ENCODE results near the gene PICK1. TPM values are rescaled to one million over a fixed set of nuclear protein-coding genes. Genes with fewer than 3 reads are reported as not detected.

PICK1 gene
- polyA plus RNA-seq, 1 donor from 2014 or later: 101 TPM

DNA sequence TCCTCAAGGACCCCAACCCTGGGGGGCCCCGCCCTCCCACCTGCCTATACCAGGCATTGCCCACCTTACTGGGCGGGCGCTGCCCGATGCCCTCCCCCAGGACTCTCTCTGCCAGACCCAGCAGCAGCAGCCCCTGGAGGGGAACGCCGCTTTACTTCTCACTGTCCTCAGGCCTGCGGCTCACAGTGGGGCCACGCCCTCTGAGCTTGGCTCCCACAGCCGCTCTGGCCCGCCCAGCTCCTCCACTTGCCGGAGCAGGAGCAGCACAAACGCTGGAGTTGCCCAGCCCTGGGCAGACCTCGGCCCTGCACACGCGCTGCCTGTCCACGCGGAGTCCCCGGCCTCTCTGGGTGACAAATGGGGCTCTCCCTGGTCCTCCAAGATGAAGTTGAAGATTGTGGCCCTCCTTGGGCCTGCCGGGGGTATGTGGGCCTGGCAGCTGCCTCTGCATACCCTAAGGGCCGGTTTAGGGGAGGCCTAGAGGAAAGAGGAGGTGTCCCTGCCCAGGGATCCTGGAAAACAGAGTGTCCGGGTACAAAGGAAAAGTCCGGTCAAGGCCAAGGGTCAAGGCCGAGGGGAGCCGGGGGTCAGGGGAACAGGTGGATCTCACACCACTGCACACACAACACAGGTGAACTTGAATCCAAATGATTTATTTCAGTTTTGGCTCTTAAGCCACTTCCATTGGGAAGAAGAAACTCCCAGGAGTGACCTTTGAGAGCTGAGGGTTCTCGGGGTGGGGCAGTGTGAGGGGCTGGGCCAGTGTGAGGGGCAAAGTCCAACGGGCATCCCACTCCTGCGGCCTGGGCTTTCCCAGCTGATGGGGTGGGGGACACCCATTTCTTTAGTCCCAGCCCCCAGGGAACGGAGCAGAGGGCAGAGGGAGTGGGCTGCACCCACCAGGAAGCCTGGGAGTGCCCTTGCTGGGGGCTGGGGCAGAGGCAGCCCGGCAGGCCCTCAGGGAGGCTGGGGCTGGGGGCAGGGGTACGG lies 54.0 kb downstream of the PICK1 start:
- Histone ChIP-seq H3K27me3 (ENCODE audit: insufficient read depth, low read depth, low read length) (no peaks in the 10 kb centered on the region), H3K79me2 (replicated peaks; ENCODE audit: insufficient read depth, low read length) (no peaks in the 10 kb centered on the region), H3K9me3 (ENCODE audit: low read length) (no peaks in the 10 kb centered on the region), H3F3A (ENCODE audit: insufficient read depth, low read length, poor library complexity, severe bottlenecking) (no peaks in the 10 kb centered on the region), H2AFZ (ENCODE audit: low read depth, low read length) (no peak overlapping the region), H4K20me1 (ENCODE audit: insufficient read depth) (no peaks in the 10 kb centered on the region), H3K9me2 (ENCODE audit: insufficient read depth, low read length) (no peaks in the 10 kb centered on the region), H3K4me2 (ENCODE audit: low read length) (no peak overlapping the region), H3K9ac (ENCODE audit: low read length) (no peak overlapping the region), H3K36me3 (ENCODE audit: insufficient read depth, low read length) (no peaks in the 10 kb centered on the region), H3K4me3 (ENCODE audit: low read length) (no peak overlapping the region), H3K27ac (ENCODE audit: low read length) (no peak overlapping the region)
- no peak for TF ChIP-seq EZH2 (IDR thresholded peaks at IDR 0.05; ENCODE audit: borderline replicate concordance, insufficient read depth, low read length, poor library complexity, severe bottlenecking)
- TF ChIP-seq POLR2AphosphoS5 (IDR thresholded peaks at IDR 0.05): no peak
- TF ChIP-seq, protein P1, sequence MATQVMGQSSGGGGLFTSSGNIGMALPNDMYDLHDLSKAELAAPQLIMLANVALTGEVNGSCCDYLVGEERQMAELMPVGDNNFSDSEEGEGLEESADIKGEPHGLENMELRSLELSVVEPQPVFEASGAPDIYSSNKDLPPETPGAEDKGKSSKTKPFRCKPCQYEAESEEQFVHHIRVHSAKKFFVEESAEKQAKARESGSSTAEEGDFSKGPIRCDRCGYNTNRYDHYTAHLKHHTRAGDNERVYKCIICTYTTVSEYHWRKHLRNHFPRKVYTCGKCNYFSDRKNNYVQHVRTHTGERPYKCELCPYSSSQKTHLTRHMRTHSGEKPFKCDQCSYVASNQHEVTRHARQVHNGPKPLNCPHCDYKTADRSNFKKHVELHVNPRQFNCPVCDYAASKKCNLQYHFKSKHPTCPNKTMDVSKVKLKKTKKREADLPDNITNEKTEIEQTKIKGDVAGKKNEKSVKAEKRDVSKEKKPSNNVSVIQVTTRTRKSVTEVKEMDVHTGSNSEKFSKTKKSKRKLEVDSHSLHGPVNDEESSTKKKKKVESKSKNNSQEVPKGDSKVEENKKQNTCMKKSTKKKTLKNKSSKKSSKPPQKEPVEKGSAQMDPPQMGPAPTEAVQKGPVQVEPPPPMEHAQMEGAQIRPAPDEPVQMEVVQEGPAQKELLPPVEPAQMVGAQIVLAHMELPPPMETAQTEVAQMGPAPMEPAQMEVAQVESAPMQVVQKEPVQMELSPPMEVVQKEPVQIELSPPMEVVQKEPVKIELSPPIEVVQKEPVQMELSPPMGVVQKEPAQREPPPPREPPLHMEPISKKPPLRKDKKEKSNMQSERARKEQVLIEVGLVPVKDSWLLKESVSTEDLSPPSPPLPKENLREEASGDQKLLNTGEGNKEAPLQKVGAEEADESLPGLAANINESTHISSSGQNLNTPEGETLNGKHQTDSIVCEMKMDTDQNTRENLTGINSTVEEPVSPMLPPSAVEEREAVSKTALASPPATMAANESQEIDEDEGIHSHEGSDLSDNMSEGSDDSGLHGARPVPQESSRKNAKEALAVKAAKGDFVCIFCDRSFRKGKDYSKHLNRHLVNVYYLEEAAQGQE (IDR thresholded peaks at IDR 0.05; ENCODE audit: borderline replicate concordance): no peak
- no peak for TF ChIP-seq RAD21 (conservative IDR thresholded peaks at IDR 0.05)
- no peak for TF ChIP-seq MXI1 (conservative IDR thresholded peaks at IDR 0.05; ENCODE audit: poor library complexity, severe bottlenecking)
- no peak for TF ChIP-seq TAF1 (IDR thresholded peaks at IDR 0.05; ENCODE audit: low read depth)
- no peak for TF ChIP-seq EP300 (conservative IDR thresholded peaks at IDR 0.05; ENCODE audit: poor library complexity, severe bottlenecking)
- TF ChIP-seq, protein P2, sequence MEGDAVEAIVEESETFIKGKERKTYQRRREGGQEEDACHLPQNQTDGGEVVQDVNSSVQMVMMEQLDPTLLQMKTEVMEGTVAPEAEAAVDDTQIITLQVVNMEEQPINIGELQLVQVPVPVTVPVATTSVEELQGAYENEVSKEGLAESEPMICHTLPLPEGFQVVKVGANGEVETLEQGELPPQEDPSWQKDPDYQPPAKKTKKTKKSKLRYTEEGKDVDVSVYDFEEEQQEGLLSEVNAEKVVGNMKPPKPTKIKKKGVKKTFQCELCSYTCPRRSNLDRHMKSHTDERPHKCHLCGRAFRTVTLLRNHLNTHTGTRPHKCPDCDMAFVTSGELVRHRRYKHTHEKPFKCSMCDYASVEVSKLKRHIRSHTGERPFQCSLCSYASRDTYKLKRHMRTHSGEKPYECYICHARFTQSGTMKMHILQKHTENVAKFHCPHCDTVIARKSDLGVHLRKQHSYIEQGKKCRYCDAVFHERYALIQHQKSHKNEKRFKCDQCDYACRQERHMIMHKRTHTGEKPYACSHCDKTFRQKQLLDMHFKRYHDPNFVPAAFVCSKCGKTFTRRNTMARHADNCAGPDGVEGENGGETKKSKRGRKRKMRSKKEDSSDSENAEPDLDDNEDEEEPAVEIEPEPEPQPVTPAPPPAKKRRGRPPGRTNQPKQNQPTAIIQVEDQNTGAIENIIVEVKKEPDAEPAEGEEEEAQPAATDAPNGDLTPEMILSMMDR (IDR thresholded peaks at IDR 0.05; ENCODE audit: poor library complexity, severe bottlenecking): no peak
- TF ChIP-seq SMC3 (conservative IDR thresholded peaks at IDR 0.05; ENCODE audit: poor library complexity): no peak

DNA sequence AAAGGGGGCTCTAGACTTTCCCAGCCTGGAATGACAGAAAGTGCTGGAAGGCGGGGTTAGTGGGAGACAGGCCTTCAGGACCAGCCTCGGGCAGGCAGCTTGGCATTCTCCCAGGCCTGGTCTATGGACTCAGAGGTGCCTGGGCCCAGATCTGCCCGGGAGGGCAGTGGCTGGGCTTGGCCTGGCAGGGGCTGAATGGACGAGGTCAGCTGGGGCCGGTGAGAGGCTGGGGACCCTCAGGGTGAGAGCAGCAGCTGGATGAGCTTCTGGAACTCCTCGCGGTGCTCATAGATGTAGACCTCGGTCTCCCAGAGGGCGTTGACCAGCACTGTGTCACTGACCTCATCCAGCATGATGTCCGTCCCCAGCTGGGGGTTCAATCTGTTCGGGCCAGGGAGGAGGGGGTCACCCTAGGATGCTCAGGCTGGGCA lies 54.7 kb downstream of the PICK1 start:
- TF ChIP-seq POLR2AphosphoS5 (IDR thresholded peaks at IDR 0.05) (no peak), RAD21 (conservative IDR thresholded peaks at IDR 0.05) (no peak), EZH2 (IDR thresholded peaks at IDR 0.05; ENCODE audit: borderline replicate concordance, insufficient read depth, low read length, poor library complexity, severe bottlenecking) (no peak), EP300 (conservative IDR thresholded peaks at IDR 0.05; ENCODE audit: poor library complexity, severe bottlenecking) (no peak), MXI1 (conservative IDR thresholded peaks at IDR 0.05; ENCODE audit: poor library complexity, severe bottlenecking) (no peak), SMC3 (conservative IDR thresholded peaks at IDR 0.05; ENCODE audit: poor library complexity) (no peak), TAF1 (IDR thresholded peaks at IDR 0.05; ENCODE audit: low read depth) (no peak)
- TF ChIP-seq, protein P1 (IDR thresholded peaks at IDR 0.05; ENCODE audit: borderline replicate concordance): no peak
- TF ChIP-seq, protein P2 (IDR thresholded peaks at IDR 0.05; ENCODE audit: poor library complexity, severe bottlenecking): no peak
- H3K27ac ChIP-seq (ENCODE audit: low read length): no peak overlapping the region
- H3K4me2 ChIP-seq (ENCODE audit: low read length): no peak overlapping the region
- no peaks in the 10 kb centered on the region for H3K9me3 ChIP-seq (ENCODE audit: low read length)
- no peak overlapping the region for H2AFZ ChIP-seq (ENCODE audit: low read depth, low read length)
- no peak overlapping the region for H3K9ac ChIP-seq (ENCODE audit: low read length)
- no peaks in the 10 kb centered on the region for H3K27me3 ChIP-seq (ENCODE audit: insufficient read depth, low read depth, low read length)
- H4K20me1 ChIP-seq (ENCODE audit: insufficient read depth): no peaks in the 10 kb centered on the region
- H3F3A ChIP-seq (ENCODE audit: insufficient read depth, low read length, poor library complexity, severe bottlenecking): no peaks in the 10 kb centered on the region
- H3K9me2 ChIP-seq (ENCODE audit: insufficient read depth, low read length): no peaks in the 10 kb centered on the region
- no peaks in the 10 kb centered on the region for H3K79me2 ChIP-seq (replicated peaks; ENCODE audit: insufficient read depth, low read length)
- no peaks in the 10 kb centered on the region for H3K36me3 ChIP-seq (ENCODE audit: insufficient read depth, low read length)
- H3K4me3 ChIP-seq (ENCODE audit: low read length): no peak overlapping the region
